ENCODE measurements around the gene CDCA3. TPM values are rescaled to one million over a fixed set of nuclear protein-coding genes. Genes with fewer than 3 reads are reported as not detected.

The CDCA3 gene
- total RNA-seq, 1 experiment from 2014 or later = 107 TPM

- CTCF ChIA-PET = interaction anchor here (0.7 kb wide), 1 partner anchor 177 kb away, joined by 10 read pairs; no protein-coding TSS in a partner anchor
- Histone ChIP-seq H3K4me1 (ENCODE audit: insufficient read depth, low read length, poor library complexity, severe bottlenecking) (no peaks in the 10 kb centered on the region), H3K9me3 (ENCODE audit: low read depth, low read length, poor library complexity, severe bottlenecking) (no peaks in the 10 kb centered on the region), H3K4me3 (ENCODE audit: low read depth, low read length, poor library complexity, severe bottlenecking) (no peak overlapping the region), H3K27ac (ENCODE audit: low read depth, low read length, poor library complexity, severe bottlenecking) (no peak overlapping the region), H3K36me3 (ENCODE audit: insufficient read depth, low read length, poor library complexity, severe bottlenecking) (no peaks in the 10 kb centered on the region), H3K27me3 (replicated peaks; ENCODE audit: insufficient read depth, low read depth, low read length, poor library complexity) (no peaks in the 10 kb centered on the region)
- intact Hi-C loops (cut with micrococcal nuclease; ENCODE audit: unreplicated experiment) = no loop called here
- DNase-seq (ENCODE audit: low spot score) = no peak
- TF ChIP-seq EZH2 (IDR thresholded peaks at IDR 0.05; ENCODE audit: borderline replicate concordance, low read depth, low read length, poor library complexity, severe bottlenecking) (no peak), CTCF (conservative IDR thresholded peaks at IDR 0.05; ENCODE audit: low read depth, low read length) (no peak)
- BruUV-seq (replicated peaks) = no TSS peak
- POLR2A ChIA-PET (ENCODE audit: low non-redundant PET) = no interaction called here
These were observed 40.3 kb downstream of the CDCA3 start for GRCh38 chr12:6810758-6811157.

- intact Hi-C loops (cut with micrococcal nuclease; ENCODE audit: unreplicated experiment) = no loop called here
- H3K36me3 ChIP-seq (ENCODE audit: insufficient read depth, low read length, poor library complexity, severe bottlenecking) = no peaks in the 10 kb centered on the region
- no peaks in the 10 kb centered on the region for H3K27me3 ChIP-seq (replicated peaks; ENCODE audit: insufficient read depth, low read depth, low read length, poor library complexity)
- BruUV-seq (replicated peaks) = no TSS peak
- no peaks in the 10 kb centered on the region for H3K9me3 ChIP-seq (ENCODE audit: low read depth, low read length, poor library complexity, severe bottlenecking)
- no peak for DNase-seq (ENCODE audit: low spot score)
- ChIA-PET CTCF (no interaction called here), POLR2A (ENCODE audit: low non-redundant PET) (no interaction called here)
- H3K4me1 ChIP-seq (ENCODE audit: insufficient read depth, low read length, poor library complexity, severe bottlenecking) = no peaks in the 10 kb centered on the region
- no peak overlapping the region for H3K27ac ChIP-seq (ENCODE audit: low read depth, low read length, poor library complexity, severe bottlenecking)
- TF ChIP-seq CTCF (conservative IDR thresholded peaks at IDR 0.05; ENCODE audit: low read depth, low read length) = no peak
- no peak for TF ChIP-seq EZH2 (IDR thresholded peaks at IDR 0.05; ENCODE audit: borderline replicate concordance, low read depth, low read length, poor library complexity, severe bottlenecking)
- H3K4me3 ChIP-seq (ENCODE audit: low read depth, low read length, poor library complexity, severe bottlenecking) = no peak overlapping the region
These were observed 42.0 kb downstream of the CDCA3 start for GRCh38 chr12:6809056-6809455.

- CTCF ChIA-PET = interaction anchor here (0.7 kb wide), 1 partner anchor 437 kb away, joined by 5 read pairs; no protein-coding TSS in a partner anchor
- H3K4me3 ChIP-seq (ENCODE audit: low read depth, low read length, poor library complexity, severe bottlenecking) = no peak overlapping the region
- no peak for TF ChIP-seq EZH2 (IDR thresholded peaks at IDR 0.05; ENCODE audit: borderline replicate concordance, low read depth, low read length, poor library complexity, severe bottlenecking)
- no peak for TF ChIP-seq CTCF (conservative IDR thresholded peaks at IDR 0.05; ENCODE audit: low read depth, low read length)
- no peaks in the 10 kb centered on the region for H3K4me1 ChIP-seq (ENCODE audit: insufficient read depth, low read length, poor library complexity, severe bottlenecking)
- H3K9me3 ChIP-seq (ENCODE audit: low read depth, low read length, poor library complexity, severe bottlenecking) = no peaks in the 10 kb centered on the region
- intact Hi-C loops (cut with micrococcal nuclease; ENCODE audit: unreplicated experiment) = no loop called here
- H3K27me3 ChIP-seq (replicated peaks; ENCODE audit: insufficient read depth, low read depth, low read length, poor library complexity) = no peaks in the 10 kb centered on the region
- H3K36me3 ChIP-seq (ENCODE audit: insufficient read depth, low read length, poor library complexity, severe bottlenecking) = no peaks in the 10 kb centered on the region
- BruUV-seq (replicated peaks) = no TSS peak
- DNase-seq (ENCODE audit: low spot score) = no peak
- POLR2A ChIA-PET (ENCODE audit: low non-redundant PET) = no interaction called here
- no peak overlapping the region for H3K27ac ChIP-seq (ENCODE audit: low read depth, low read length, poor library complexity, severe bottlenecking)
These were observed 43.9 kb downstream of the CDCA3 start for GRCh38 chr12:6807170-6807569.
